ENCODE data around the gene HPN.

- no peak for TF ChIP-seq ZFX (IDR thresholded peaks at IDR 0.05)
- no peak for TF ChIP-seq CTCF (conservative IDR thresholded peaks at IDR 0.05)
These were observed 28.9 kb downstream of the HPN start for GRCh38 chr19:35070471-35070870.

Measured in C4-2B (cell line).